Tibial nerve (tissue), 4 donors: ENCODE measurements around the gene THSD4.

Source experiments
- CTCF ChIP-seq, 5 experiments: fragments of 200-600 bp in 3 of 5; fragments of 450-650 bp in 2 of 5; sonication (generic) in 3 of 5; IDR thresholded peaks; one replicate each; pipeline ENCODE4 v1.5.1; 2016 to 2019; ENCODE audit warnings: antibody characterized with exemption in 5 of 5, mild to moderate bottlenecking in 3 of 5, moderate library complexity in 2 of 5
- EP300 ChIP-seq, 2 donors: sonication (generic); formaldehyde crosslinking; IDR thresholded peaks; one replicate each; pipeline ENCODE4 v1.6.1; 2017; ENCODE audit warnings: antibody characterized with exemption in 2 of 2, mild to moderate bottlenecking in 1 of 2
- POLR2A ChIP-seq, 2 donors: fragments of 450-650 bp; IDR thresholded peaks; one replicate each; pipeline ENCODE4 v1.6.1; 2017; ENCODE audit warnings: antibody characterized with exemption in 2 of 2, mild to moderate bottlenecking in 2 of 2, moderate library complexity in 2 of 2

- TF ChIP-seq POLR2A (IDR thresholded peaks at IDR 0.05) (no peak), CTCF (IDR thresholded peaks at IDR 0.05) (no peak), EP300 (IDR thresholded peaks at IDR 0.05) (no peak)
Observed at GRCh38 chr15:71393383-71393782, 278.1 kb downstream of the THSD4 start.
